C4-2B (cell line): ENCODE results near the gene PVRIG.
"Not testable (repeated sequence)": the region's sequence is repeated elsewhere in the genome, so short reads cannot be mapped to it uniquely, and the experiment has no call there.

Source experiments
- H3K27ac ChIP-seq: fragments of 450-650 bp; 2 replicates; pipeline ENCODE4 v1.5.1; 2017
- CTCF ChIP-seq: fragments of 450-650 bp; conservative IDR thresholded peaks from 2 replicates; pipeline ENCODE4 v1.5.1; 2017; ENCODE audit warnings: mild to moderate bottlenecking
- ZFX ChIP-seq: fragments of 450-650 bp; IDR thresholded peaks from 2 replicates; pipeline ENCODE4 v1.6.1; 2017

Gene PVRIG

GRCh38 chr7:100221231-100221718 is 1.5 kb downstream of the PVRIG start:
- no peak overlapping the region for H3K27ac ChIP-seq
- TF ChIP-seq CTCF (no peak), ZFX (no peak)

- H3K27ac ChIP-seq, result no peak overlapping the region
- TF ChIP-seq CTCF, result no peak
- TF ChIP-seq ZFX, result no peak
These were observed 2.2 kb downstream of the PVRIG start for GRCh38 chr7:100221767-100222444.

GRCh38 chr7:100222445-100223132 is 2.8 kb downstream of the PVRIG start:
- H3K27ac ChIP-seq, result no peak overlapping the region
- TF ChIP-seq ZFX, result no peak

GRCh38 chr7:100223376-100223927 is 3.7 kb downstream of the PVRIG start:
- H3K27ac ChIP-seq, result not testable (repeated sequence)

GRCh38 chr7:100224891-100225290 is 5.1 kb downstream of the PVRIG start:
- H3K27ac ChIP-seq, result not testable (repeated sequence)

GRCh38 chr7:100234660-100235317 is 15.0 kb downstream of the PVRIG start:
- not testable (repeated sequence) for H3K27ac ChIP-seq

- H3K27ac ChIP-seq, result not testable (repeated sequence)
These were observed 20.2 kb downstream of the PVRIG start for GRCh38 chr7:100239975-100240374.

- H3K27ac ChIP-seq, result not testable (repeated sequence)
These were observed 23.6 kb downstream of the PVRIG start for GRCh38 chr7:100243385-100243784.

GRCh38 chr7:100244988-100245605 is 25.3 kb downstream of the PVRIG start:
- H3K27ac ChIP-seq, result not testable (repeated sequence)

- H3K27ac ChIP-seq, result peak overlapping the region; percentile 79
These were observed 26.5 kb downstream of the PVRIG start for GRCh38 chr7:100246121-100246864.

- H3K27ac ChIP-seq, result peak overlapping the region; percentile 79
These were observed 27.1 kb downstream of the PVRIG start for GRCh38 chr7:100246865-100247137.

GRCh38 chr7:100247152-100247757 is 27.5 kb downstream of the PVRIG start:
- H3K27ac ChIP-seq, result peak overlapping the region; percentile 79
- TF ChIP-seq CTCF, result no peak
- TF ChIP-seq ZFX, result no peak
